CD4-positive, alpha-beta memory T cell (primary cell): ENCODE data around the gene MAPKAPK2. TPM values are rescaled to one million over a fixed set of nuclear protein-coding genes. Genes with fewer than 3 reads are reported as not detected.

Experiments used
- CTCF ChIA-PET: fragments of 350-600 bp; sonication (Branson Sonifier 250); formaldehyde crosslinking; loops from one replicate; lab custom pipeline; 2021; ENCODE audit warnings: inconsistent platforms; ENCODE audit not compliant: partially characterized antibody; lab: Charles Lee
- POLR2A ChIA-PET: fragments of 350-600 bp; sonication (Branson Sonifier 250); formaldehyde crosslinking; loops from one replicate; lab custom pipeline; 2021; ENCODE audit not compliant: partially characterized antibody; lab: Charles Lee
- DNase-seq, 5 donors: peaks; one replicate each; pipeline versions ENCODE4 v3.0.0 to v3.0.0-alpha.2; 2020 to 2022; ENCODE audit warnings: mixed read lengths in 1 of 5
- H3K27ac ChIP-seq: one replicate; pipeline ENCODE4 v1.7.0; 2013; ENCODE audit warnings: low read depth, low read length
- H3K27me3 ChIP-seq: 2 replicates; pipeline ENCODE4 v1.7.0; 2013; ENCODE audit warnings: mild to moderate bottlenecking, low read length, moderate library complexity; ENCODE audit not compliant: insufficient read depth
- H3K36me3 ChIP-seq: 2 replicates; pipeline ENCODE4 v1.7.0; 2013; ENCODE audit warnings: mild to moderate bottlenecking, low read length, moderate library complexity; ENCODE audit not compliant: insufficient read depth
- H3K4me1 ChIP-seq: 2 replicates; pipeline ENCODE4 v1.7.0; 2013; ENCODE audit warnings: mild to moderate bottlenecking, low read length, moderate library complexity; ENCODE audit not compliant: insufficient read depth
- H3K4me3 ChIP-seq, 2 donors: one replicate each; pipeline ENCODE4 v1.7.0; 2013; ENCODE audit warnings: low read length in 2 of 2, mild to moderate bottlenecking in 1 of 2
- H3K9me3 ChIP-seq, 2 donors: one replicate each; pipeline ENCODE4 v1.7.0; 2013; ENCODE audit warnings: low read length in 2 of 2, control low read depth in 1 of 2; ENCODE audit not compliant: control insufficient read depth in 1 of 2
- H3K27ac Mint-ChIP-seq, 7 donors: one replicate each; pipeline ENCODE4 v1.8.0; 2020 to 2021; ENCODE audit warnings: mixed read lengths in 7 of 7, mild to moderate bottlenecking in 6 of 7, inconsistent platforms in 3 of 7, moderate library complexity in 3 of 7
- H3K27me3 Mint-ChIP-seq, 2 donors: one replicate each; pipeline ENCODE4 v1.8.0; 2020 to 2021; ENCODE audit warnings: mixed read lengths in 2 of 2
- H3K36me3 Mint-ChIP-seq, 2 donors: one replicate each; pipeline ENCODE4 v1.8.0; 2020 to 2021; ENCODE audit warnings: mixed read lengths in 2 of 2, inconsistent platforms in 1 of 2, mild to moderate bottlenecking in 1 of 2
- H3K4me1 Mint-ChIP-seq, 4 donors: one replicate each; pipeline ENCODE4 v1.8.0; 2020 to 2021; ENCODE audit warnings: mixed read lengths in 4 of 4, mild to moderate bottlenecking in 1 of 4
- H3K4me3 Mint-ChIP-seq, 8 donors: one replicate each; pipeline ENCODE4 v1.8.0; 2020 to 2021; ENCODE audit warnings: mixed read lengths in 8 of 8, mild to moderate bottlenecking in 7 of 8, moderate library complexity in 6 of 8, inconsistent platforms in 3 of 8
- H3K9me3 Mint-ChIP-seq, 8 donors: one replicate each; pipeline ENCODE4 v1.8.0; 2020 to 2021; ENCODE audit warnings: mixed read lengths in 8 of 8, mild to moderate bottlenecking in 5 of 8, inconsistent platforms in 3 of 8, moderate library complexity in 1 of 8
- intact Hi-C: fragments of 100-400 bp; cut with micrococcal nuclease; formaldehyde crosslinking; loops from one replicate; pipeline ENCODE4 v1.15.1; 2023
- polyA plus RNA-seq, 2 donors: library from polyadenylated mRNA; unstranded; fragments of 300-500 nt; fragmentation: Illumina TruSeq; gene quantifications; one replicate each; pipeline ENCODE4 v1.2.3, GENCODE V29; 2021
- total RNA-seq, 2 experiments: library from RNA; stranded (reverse); gene quantifications; one replicate each; pipeline ENCODE4 v1.2.3, GENCODE V29; 2021

The MAPKAPK2 gene
- total and polyA plus RNA-seq, 4 experiments from 2014 or later = 1.3 to 72.8 (median 37.8) TPM

DNA sequence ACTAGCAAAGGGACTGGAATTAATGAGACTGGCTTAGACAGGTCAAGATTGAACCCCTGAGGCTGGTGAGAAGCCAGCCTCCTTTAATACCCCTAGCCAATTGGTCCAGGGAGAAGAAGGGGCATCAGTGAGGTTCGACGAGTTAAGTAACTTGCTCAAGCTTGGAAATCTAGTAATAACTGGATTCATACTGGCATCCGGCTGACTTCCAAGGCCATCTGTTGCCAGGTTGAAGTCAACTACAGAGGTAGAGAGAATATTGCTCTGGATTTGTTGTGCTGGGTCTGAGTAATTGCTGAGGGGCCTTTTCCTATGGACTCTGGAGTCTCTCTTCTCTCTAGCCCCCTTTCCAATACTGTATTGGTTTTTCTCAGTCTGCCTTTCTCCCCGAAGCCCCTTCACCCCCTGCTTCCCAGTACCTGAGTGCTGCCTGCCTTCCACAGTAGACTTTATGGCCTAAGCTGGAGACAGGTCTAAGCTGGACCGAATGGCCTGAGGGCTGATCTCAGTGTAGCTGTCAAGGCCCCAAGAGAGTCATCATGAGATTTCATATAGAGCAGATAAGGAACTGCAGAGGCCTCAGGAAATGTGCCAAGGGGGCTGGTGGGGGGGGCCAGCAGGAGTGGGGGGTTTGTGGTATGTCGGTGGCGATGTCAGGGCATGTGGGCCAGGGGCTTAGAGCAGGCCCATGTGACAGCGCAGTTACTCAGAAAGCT, 43.4 kb downstream of the MAPKAPK2 start:
- Histone ChIP-seq H3K36me3 (peaks cover 35% of the 10 kb centered on the region), H3K27me3 (no peaks in the 10 kb centered on the region), H3K4me1 (peaks cover 27% of the 10 kb centered on the region), H3K4me3 (no peak overlapping the region), H3K27ac (no peak overlapping the region), H3K9me3 (no peaks in the 10 kb centered on the region)
- Mint-ChIP-seq H3K4me1 (peaks cover 25 to 44% (median 36%) of the 10 kb centered on the region in 4 donors), H3K36me3 (peaks cover 22 to 47% of the 10 kb centered on the region in 2 donors), H3K9me3 (no peaks in the 10 kb centered on the region), H3K27me3 (no peaks in the 10 kb centered on the region), H3K27ac (peak overlapping the region in 5 of 7 donors; percentile 15 to 74 (median 41)), H3K4me3 (no peak overlapping the region)
- intact Hi-C loops = loop anchor here (5.0 kb wide), 1 partner anchor 349 kb away; no protein-coding TSS in a partner anchor
- ChIA-PET POLR2A (interaction anchor here (1.4 to 2.9 kb wide), 2 partner anchors 184 to 254 kb away, joined by 3 to 10 read pairs; no protein-coding TSS in a partner anchor), CTCF (interaction anchor here (0.7 to 5.3 kb wide), 11 partner anchors 14 to 254 kb away, joined by 3 to 95 read pairs (median 19); partner anchors contain the start of gene IL20)
- DNase-seq = no peak

DNA sequence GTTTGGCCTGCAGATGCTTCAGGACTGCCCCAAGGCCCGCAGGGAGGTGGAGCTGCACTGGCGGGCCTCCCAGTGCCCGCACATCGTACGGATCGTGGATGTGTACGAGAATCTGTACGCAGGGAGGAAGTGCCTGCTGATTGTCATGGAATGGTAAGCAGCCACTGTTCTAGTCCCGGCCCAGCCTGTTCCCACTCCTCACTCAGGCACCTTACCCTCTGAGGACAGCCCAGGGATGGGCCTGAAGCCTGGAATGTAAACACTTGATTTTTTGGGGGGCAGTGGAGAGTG, 43.9 kb downstream of the MAPKAPK2 start:
- no peaks in the 10 kb centered on the region for H3K27me3 ChIP-seq
- no peaks in the 10 kb centered on the region for H3K9me3 Mint-ChIP-seq
- no peak overlapping the region for H3K27ac ChIP-seq
- H3K27ac Mint-ChIP-seq = peak overlapping the region in 3 of 7 donors; percentile 29 to 75 (median 54)
- CTCF ChIA-PET = interaction anchor here (0.7 to 5.3 kb wide), 7 partner anchors 23 to 254 kb away, joined by 3 to 95 read pairs (median 19); partner anchors contain the start of gene IL20
- H3K4me1 ChIP-seq = peaks cover 27% of the 10 kb centered on the region
- no peaks in the 10 kb centered on the region for H3K9me3 ChIP-seq
- H3K36me3 Mint-ChIP-seq = peaks cover 27 to 51% of the 10 kb centered on the region in 2 donors
- H3K27me3 Mint-ChIP-seq = no peaks in the 10 kb centered on the region
- POLR2A ChIA-PET = no interaction called here
- H3K4me3 ChIP-seq = no peak overlapping the region
- peaks cover 37% of the 10 kb centered on the region for H3K36me3 ChIP-seq
- peaks cover 25 to 41% (median 33%) of the 10 kb centered on the region in 4 donors for H3K4me1 Mint-ChIP-seq
- no peak for DNase-seq
- intact Hi-C loops = loop anchor here (5.0 kb wide), 1 partner anchor 349 kb away; no protein-coding TSS in a partner anchor
- no peak overlapping the region for H3K4me3 Mint-ChIP-seq

DNA sequence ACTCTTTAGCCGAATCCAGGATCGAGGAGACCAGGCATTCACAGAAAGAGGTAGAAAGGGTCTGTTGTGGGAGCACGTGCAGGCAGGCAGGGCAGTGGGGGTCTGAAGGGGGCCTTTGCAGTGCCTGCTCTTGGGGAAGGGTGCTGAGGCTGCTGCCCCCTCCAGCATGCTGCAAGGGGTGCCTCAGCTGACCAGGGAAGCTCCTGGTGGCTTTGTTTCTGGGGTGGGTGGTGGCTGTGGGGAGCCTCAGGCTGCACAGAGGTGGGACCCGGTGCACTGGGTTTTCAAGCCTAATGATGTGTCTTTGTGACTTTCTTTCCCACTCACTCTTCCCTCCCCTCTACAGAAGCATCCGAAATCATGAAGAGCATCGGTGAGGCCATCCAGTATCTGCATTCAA, 44.3 kb downstream of the MAPKAPK2 start:
- no peaks in the 10 kb centered on the region for H3K27me3 ChIP-seq
- peaks cover 27% of the 10 kb centered on the region for H3K4me1 ChIP-seq
- H3K9me3 ChIP-seq = no peaks in the 10 kb centered on the region
- peak overlapping the region in 4 of 7 donors; percentile 29 to 75 (median 48) for H3K27ac Mint-ChIP-seq
- H3K4me3 ChIP-seq = no peak overlapping the region
- H3K9me3 Mint-ChIP-seq = no peaks in the 10 kb centered on the region
- H3K36me3 ChIP-seq = peaks cover 37% of the 10 kb centered on the region
- ChIA-PET POLR2A (no interaction called here), CTCF (interaction anchor here (0.5 to 5.3 kb wide), 6 partner anchors 78 to 253 kb away, joined by 3 to 95 read pairs (median 14); partner anchors contain the start of gene IL20)
- H3K27me3 Mint-ChIP-seq = no peaks in the 10 kb centered on the region
- intact Hi-C loops = loop anchor here (5.0 kb wide), 1 partner anchor 348 kb away; no protein-coding TSS in a partner anchor
- no peak overlapping the region for H3K4me3 Mint-ChIP-seq
- DNase-seq = no peak
- H3K4me1 Mint-ChIP-seq = peaks cover 23 to 37% (median 30%) of the 10 kb centered on the region in 4 donors
- H3K27ac ChIP-seq = no peak overlapping the region
- H3K36me3 Mint-ChIP-seq = peaks cover 28 to 52% of the 10 kb centered on the region in 2 donors

DNA sequence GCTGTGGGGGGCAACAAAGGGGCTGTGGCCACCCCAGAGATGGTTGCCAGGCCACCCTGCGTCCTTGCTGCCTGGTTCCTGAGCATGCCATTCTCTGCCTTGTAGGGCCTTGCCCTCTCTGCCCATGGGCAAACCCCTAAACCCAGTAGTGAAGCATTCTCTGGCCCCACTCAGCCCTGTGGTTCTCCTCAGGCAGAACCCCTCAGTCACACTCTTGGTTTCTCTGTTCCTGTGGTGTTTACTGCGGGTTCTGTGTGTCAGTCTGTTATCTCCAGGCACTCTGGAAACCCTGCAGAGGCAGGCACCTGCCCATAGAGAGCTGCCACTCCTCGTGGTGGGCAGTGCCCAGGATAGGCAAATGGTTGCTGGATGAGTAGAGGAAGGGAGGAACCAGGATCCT, 44.8 kb downstream of the MAPKAPK2 start:
- intact Hi-C loops = loop anchor here (5.0 kb wide), 1 partner anchor 348 kb away; no protein-coding TSS in a partner anchor
- CTCF ChIA-PET = interaction anchor here (0.5 to 5.3 kb wide), 3 partner anchors 38 to 159 kb away, joined by 3 to 95 read pairs (median 4); no protein-coding TSS in a partner anchor
- H3K4me1 ChIP-seq = peaks cover 29% of the 10 kb centered on the region
- no peak for DNase-seq
- Mint-ChIP-seq H3K4me3 (no peak overlapping the region), H3K27me3 (no peaks in the 10 kb centered on the region), H3K36me3 (peaks cover 33 to 57% of the 10 kb centered on the region in 2 donors), H3K4me1 (peaks cover 24 to 37% (median 31%) of the 10 kb centered on the region in 4 donors), H3K27ac (peak overlapping the region in 3 of 7 donors; percentile 29 to 75 (median 42)), H3K9me3 (no peaks in the 10 kb centered on the region)
- no peaks in the 10 kb centered on the region for H3K27me3 ChIP-seq
- H3K36me3 ChIP-seq = peaks cover 37% of the 10 kb centered on the region
- POLR2A ChIA-PET = no interaction called here
- H3K27ac ChIP-seq = no peak overlapping the region
- no peak overlapping the region for H3K4me3 ChIP-seq
- no peaks in the 10 kb centered on the region for H3K9me3 ChIP-seq

DNA sequence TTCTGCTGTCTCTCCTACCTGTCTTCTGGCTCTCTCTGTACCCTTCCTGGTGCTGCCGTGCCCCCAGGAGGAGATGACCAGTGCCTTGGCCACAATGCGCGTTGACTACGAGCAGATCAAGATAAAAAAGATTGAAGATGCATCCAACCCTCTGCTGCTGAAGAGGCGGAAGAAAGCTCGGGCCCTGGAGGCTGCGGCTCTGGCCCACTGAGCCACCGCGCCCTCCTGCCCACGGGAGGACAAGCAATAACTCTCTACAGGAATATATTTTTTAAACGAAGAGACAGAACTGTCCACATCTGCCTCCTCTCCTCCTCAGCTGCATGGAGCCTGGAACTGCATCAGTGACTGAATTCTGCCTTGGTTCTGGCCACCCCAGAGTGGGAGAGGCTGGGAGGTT, 47.8 kb downstream of the MAPKAPK2 start:
- H3K36me3 Mint-ChIP-seq = peaks cover 34 to 57% of the 10 kb centered on the region in 2 donors
- peaks cover 37% of the 10 kb centered on the region for H3K36me3 ChIP-seq
- DNase-seq = no peak
- H3K27ac Mint-ChIP-seq = peak overlapping the region in 6 of 7 donors; percentile 14 to 94 (median 69)
- H3K9me3 Mint-ChIP-seq = no peaks in the 10 kb centered on the region
- no peaks in the 10 kb centered on the region for H3K9me3 ChIP-seq
- H3K4me3 ChIP-seq = no peak overlapping the region
- peaks cover 35% of the 10 kb centered on the region for H3K4me1 ChIP-seq
- no peaks in the 10 kb centered on the region for H3K27me3 Mint-ChIP-seq
- intact Hi-C loops = no loop called here
- H3K27me3 ChIP-seq = no peaks in the 10 kb centered on the region
- H3K27ac ChIP-seq = no peak overlapping the region
- CTCF ChIA-PET = interaction anchor here (1.3 to 9.1 kb wide), 4 partner anchors 11 to 182 kb away, joined by 4 to 351 read pairs (median 72); no protein-coding TSS in a partner anchor
- no peak overlapping the region for H3K4me3 Mint-ChIP-seq
- peaks cover 30 to 38% (median 34%) of the 10 kb centered on the region in 4 donors for H3K4me1 Mint-ChIP-seq
- POLR2A ChIA-PET = interaction anchor here (6.9 kb wide), 1 partner anchor 74 kb away, joined by 158 read pairs; no protein-coding TSS in a partner anchor

DNA sequence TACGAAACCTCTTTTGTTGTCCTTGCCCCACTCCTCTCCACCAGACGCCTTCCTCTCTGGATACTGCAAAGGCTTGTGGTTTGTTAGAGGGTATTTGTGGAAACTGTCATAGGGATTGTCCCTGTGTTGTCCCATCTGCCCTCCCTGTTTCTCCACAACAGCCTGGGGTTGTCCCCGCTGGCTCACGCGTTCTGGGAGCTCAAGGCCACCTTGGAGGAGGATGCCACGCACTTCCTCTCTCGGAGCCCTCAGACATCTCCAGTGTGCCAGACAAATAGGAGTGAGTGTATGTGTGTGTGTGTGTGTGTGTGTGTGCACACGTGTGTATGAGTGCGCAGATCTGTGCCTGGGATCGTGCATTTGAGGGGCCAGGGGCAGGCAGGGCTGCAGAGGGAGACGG, 48.3 kb downstream of the MAPKAPK2 start:
- POLR2A ChIA-PET = interaction anchor here (6.9 kb wide), 1 partner anchor 73 kb away, joined by 158 read pairs; no protein-coding TSS in a partner anchor
- H3K4me1 ChIP-seq = peaks cover 40% of the 10 kb centered on the region

More for the DNA sequence above, 48.3 kb downstream of the MAPKAPK2 start:
- Histone ChIP-seq H3K27me3 (no peaks in the 10 kb centered on the region), H3K36me3 (peaks cover 37% of the 10 kb centered on the region), H3K9me3 (no peaks in the 10 kb centered on the region), H3K27ac (no peak overlapping the region), H3K4me3 (no peak overlapping the region)
- no peaks in the 10 kb centered on the region for H3K9me3 Mint-ChIP-seq
- peaks cover 34 to 43% (median 38%) of the 10 kb centered on the region in 4 donors for H3K4me1 Mint-ChIP-seq
- intact Hi-C loops = no loop called here
- no peak overlapping the region for H3K4me3 Mint-ChIP-seq
- no peaks in the 10 kb centered on the region for H3K27me3 Mint-ChIP-seq
- peak overlapping the region in 5 of 7 donors; percentile 11 to 94 (median 80) for H3K27ac Mint-ChIP-seq
- no peak for DNase-seq
- CTCF ChIA-PET = interaction anchor here (0.9 to 9.1 kb wide), 10 partner anchors 10 to 273 kb away, joined by 3 to 351 read pairs (median 8); partner anchors contain the start of genes IL10 and IL19
- H3K36me3 Mint-ChIP-seq = peaks cover 34 to 58% of the 10 kb centered on the region in 2 donors
